ENCODE data around the gene AVEN.

Gene AVEN

GRCh38 chr15:33934921-33935320, 104.1 kb downstream of the AVEN start:
- no peak overlapping the region for H3K4me3 ChIP-seq (ENCODE audit: low read depth, low read length)
- TF ChIP-seq CTCF (IDR thresholded peaks at IDR 0.05; ENCODE audit: low read depth, low read length) = no peak
- in situ Hi-C loops (cut with HindIII; ENCODE audit: low sequenced_read_pairs) = no loop called here
- no peak for DNase-seq (ENCODE audit: low read depth, low spot score)

GRCh38 chr15:33934396-33934795, 104.6 kb downstream of the AVEN start:
- H3K4me3 ChIP-seq (ENCODE audit: low read depth, low read length) = no peak overlapping the region
- DNase-seq (ENCODE audit: low read depth, low spot score) = peak; percentile 15
- in situ Hi-C loops (cut with HindIII; ENCODE audit: low sequenced_read_pairs) = no loop called here
- TF ChIP-seq CTCF (IDR thresholded peaks at IDR 0.05; ENCODE audit: low read depth, low read length) = no peak

- TF ChIP-seq CTCF (IDR thresholded peaks at IDR 0.05; ENCODE audit: low read depth, low read length) = no peak
- no peak overlapping the region for H3K4me3 ChIP-seq (ENCODE audit: low read depth, low read length)
- in situ Hi-C loops (cut with HindIII; ENCODE audit: low sequenced_read_pairs) = no loop called here
- DNase-seq (ENCODE audit: low read depth, low spot score) = no peak
Measured at GRCh38 chr15:33932734-33933133, 106.3 kb downstream of the AVEN start.

- no peak overlapping the region for H3K4me3 ChIP-seq (ENCODE audit: low read depth, low read length)
- no peak for DNase-seq (ENCODE audit: low read depth, low spot score)
- no peak for TF ChIP-seq CTCF (IDR thresholded peaks at IDR 0.05; ENCODE audit: low read depth, low read length)
- in situ Hi-C loops (cut with HindIII; ENCODE audit: low sequenced_read_pairs) = no loop called here
Measured at GRCh38 chr15:33926260-33926659, 112.7 kb downstream of the AVEN start.

- DNase-seq (ENCODE audit: low read depth, low spot score) = no peak
- TF ChIP-seq CTCF (IDR thresholded peaks at IDR 0.05; ENCODE audit: low read depth, low read length) = no peak
- H3K4me3 ChIP-seq (ENCODE audit: low read depth, low read length) = no peak overlapping the region
- in situ Hi-C loops (cut with HindIII; ENCODE audit: low sequenced_read_pairs) = no loop called here
Measured at GRCh38 chr15:33923446-33923845, 115.6 kb downstream of the AVEN start.

- in situ Hi-C loops (cut with HindIII; ENCODE audit: low sequenced_read_pairs) = no loop called here
- TF ChIP-seq CTCF (IDR thresholded peaks at IDR 0.05; ENCODE audit: low read depth, low read length) = no peak
- no peak for DNase-seq (ENCODE audit: low read depth, low spot score)
- no peak overlapping the region for H3K4me3 ChIP-seq (ENCODE audit: low read depth, low read length)
Measured at GRCh38 chr15:33915571-33916407, 123.2 kb downstream of the AVEN start.

Data from astrocyte of the spinal cord (primary cell).